ENCODE measurements around the gene ATP11B. TPM values are rescaled to one million over a fixed set of nuclear protein-coding genes. Genes with fewer than 3 reads are reported as not detected.

The ATP11B gene
- total RNA-seq, 1 donor from 2014 or later, result 59.0 TPM

DNA sequence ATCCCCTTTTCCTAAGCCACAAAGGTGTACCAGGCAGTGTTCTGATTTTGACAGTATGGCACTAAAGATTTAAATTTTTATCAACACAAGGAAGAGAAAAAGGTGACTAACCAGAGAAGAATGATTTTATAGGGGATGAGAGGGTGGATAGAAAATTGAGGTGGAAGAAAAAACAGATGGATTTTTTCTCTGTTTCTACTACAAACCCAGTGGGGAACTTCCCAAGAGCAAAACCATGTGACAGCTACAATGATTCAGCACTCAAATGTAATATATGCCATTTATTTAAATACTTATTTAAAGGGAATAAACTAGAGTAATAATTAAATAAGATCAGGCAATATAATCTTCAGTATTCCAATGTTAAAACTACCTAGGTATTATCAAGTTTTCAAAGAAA is 176.0 kb downstream of the ATP11B start:
- peaks cover 4% of the 10 kb centered on the region for H3K36me3 Mint-ChIP-seq
- Histone ChIP-seq H3K27ac (no peak overlapping the region), H3K4me2 (no peak overlapping the region)

GRCh38 chr3:182969853-182970252 is 176.5 kb downstream of the ATP11B start:
- H3K4me3 Mint-ChIP-seq, result no peak overlapping the region
- H3K4me3 ChIP-seq, result no peak overlapping the region
- H3K27me3 ChIP-seq, result no peaks in the 10 kb centered on the region
- DNase-seq (ENCODE audit: low spot score), result no peak
- no peak overlapping the region for H3K27ac ChIP-seq
- no peaks in the 10 kb centered on the region for H3K9me3 ChIP-seq (ENCODE audit: low read depth)
- H2AFZ ChIP-seq (replicated peaks), result no peak overlapping the region
- peaks cover 7% of the 10 kb centered on the region for H3F3A ChIP-seq (ENCODE audit: low read depth)
- H3K4me2 ChIP-seq, result no peak overlapping the region
- H3K36me3 Mint-ChIP-seq, result peaks cover 4% of the 10 kb centered on the region
- no peak overlapping the region for H3K27ac Mint-ChIP-seq
- peaks cover 16% of the 10 kb centered on the region for H3K4me1 Mint-ChIP-seq
- H3K36me3 ChIP-seq, result no peaks in the 10 kb centered on the region
- peaks cover 99% of the 10 kb centered on the region for H3K79me2 ChIP-seq (ENCODE audit: low read depth)
- H3K9me3 Mint-ChIP-seq, result no peaks in the 10 kb centered on the region
- H3K27me3 Mint-ChIP-seq (ENCODE audit: insufficient read depth, low read depth), result no peaks in the 10 kb centered on the region
- H3K9ac ChIP-seq, result no peak overlapping the region
- TF ChIP-seq EZH2phosphoT487 (IDR thresholded peaks at IDR 0.05) (no peak), EZH2 (IDR thresholded peaks at IDR 0.05) (no peak), CTCF (IDR thresholded peaks at IDR 0.05) (no peak)
- peaks cover 79% of the 10 kb centered on the region for H4K20me1 ChIP-seq (ENCODE audit: low read depth)
- peaks cover 4% of the 10 kb centered on the region for H3K4me1 ChIP-seq

More for the DNA sequence above, 176.0 kb downstream of the ATP11B start:
- no peak overlapping the region for H3K4me3 ChIP-seq
- no peaks in the 10 kb centered on the region for H3K9me3 Mint-ChIP-seq
- no peak for DNase-seq (ENCODE audit: low spot score)
- TF ChIP-seq CTCF (IDR thresholded peaks at IDR 0.05) (no peak), EZH2 (IDR thresholded peaks at IDR 0.05) (no peak), EZH2phosphoT487 (IDR thresholded peaks at IDR 0.05) (no peak)
- H3K27me3 ChIP-seq, result no peaks in the 10 kb centered on the region
- no peaks in the 10 kb centered on the region for H3K36me3 ChIP-seq
- H3K4me1 ChIP-seq, result no peaks in the 10 kb centered on the region
- peaks cover 99% of the 10 kb centered on the region for H3K79me2 ChIP-seq (ENCODE audit: low read depth)
- H3K27me3 Mint-ChIP-seq (ENCODE audit: insufficient read depth, low read depth), result no peaks in the 10 kb centered on the region
- no peak overlapping the region for H2AFZ ChIP-seq (replicated peaks)
- H3F3A ChIP-seq (ENCODE audit: low read depth), result peaks cover 7% of the 10 kb centered on the region
- no peak overlapping the region for H3K9ac ChIP-seq
- peaks cover 74% of the 10 kb centered on the region for H4K20me1 ChIP-seq (ENCODE audit: low read depth)
- H3K4me3 Mint-ChIP-seq, result no peak overlapping the region
- no peak overlapping the region for H3K27ac Mint-ChIP-seq
- H3K9me3 ChIP-seq (ENCODE audit: low read depth), result no peaks in the 10 kb centered on the region
- H3K4me1 Mint-ChIP-seq, result peaks cover 16% of the 10 kb centered on the region

GRCh38 chr3:182970811-182971418 is 177.6 kb downstream of the ATP11B start:
- no peaks in the 10 kb centered on the region for H3K36me3 ChIP-seq
- peaks cover 19% of the 10 kb centered on the region for H3K4me1 Mint-ChIP-seq
- no peak overlapping the region for H3K27ac ChIP-seq
- no peak for TF ChIP-seq EZH2 (IDR thresholded peaks at IDR 0.05)
- no peak for TF ChIP-seq CTCF (IDR thresholded peaks at IDR 0.05)
- no peak for TF ChIP-seq EZH2phosphoT487 (IDR thresholded peaks at IDR 0.05)
- peaks cover 88% of the 10 kb centered on the region for H4K20me1 ChIP-seq (ENCODE audit: low read depth)
- no peak for DNase-seq (ENCODE audit: low spot score)
- H3K9me3 Mint-ChIP-seq, result no peaks in the 10 kb centered on the region
- H3K9ac ChIP-seq, result no peak overlapping the region
- no peak overlapping the region for H3K4me2 ChIP-seq
- peaks cover 11% of the 10 kb centered on the region for H3K4me1 ChIP-seq
- peaks cover 4% of the 10 kb centered on the region for H3K36me3 Mint-ChIP-seq
- H3K27me3 Mint-ChIP-seq (ENCODE audit: insufficient read depth, low read depth), result no peaks in the 10 kb centered on the region
- peaks cover 7% of the 10 kb centered on the region for H3F3A ChIP-seq (ENCODE audit: low read depth)
- no peak overlapping the region for H3K4me3 Mint-ChIP-seq
- H3K79me2 ChIP-seq (ENCODE audit: low read depth), result peaks cover 99% of the 10 kb centered on the region
- H3K27me3 ChIP-seq, result no peaks in the 10 kb centered on the region
- H3K4me3 ChIP-seq, result no peak overlapping the region
- H2AFZ ChIP-seq (replicated peaks), result no peak overlapping the region
- no peaks in the 10 kb centered on the region for H3K9me3 ChIP-seq (ENCODE audit: low read depth)
- H3K27ac Mint-ChIP-seq, result no peak overlapping the region

Other genes starting within 250 kb of the ATP11B start
- 36.9 and 63.6 TPM in 2 replicates for gene DCUN1D1, start 187.0 kb downstream of the ATP11B start, total RNA-seq (ENCODE audit: low replicate concordance)